Endothelial cell (in vitro differentiated cells): ENCODE data around the gene PAM16. TPM values are rescaled to one million over a fixed set of nuclear protein-coding genes. Genes with fewer than 3 reads are reported as not detected.
A peak's percentile ranks its signal among the peaks of the same experiment; 100 is the strongest.

Experiments used
- DNase-seq: peaks from one replicate; pipeline ENCODE4 v3.0.0; 2021; ENCODE audit warnings: low spot score
- H3K27ac Mint-ChIP-seq: one replicate; pipeline ENCODE4 v1.8.0; 2021; ENCODE audit warnings: mixed read lengths, inconsistent platforms; ENCODE audit not compliant: unreplicated experiment
- H3K27me3 Mint-ChIP-seq: one replicate; pipeline ENCODE4 v1.8.0; 2021; ENCODE audit warnings: mild to moderate bottlenecking, moderate library complexity, mixed read lengths, inconsistent platforms; ENCODE audit not compliant: unreplicated experiment
- H3K36me3 Mint-ChIP-seq: one replicate; pipeline ENCODE4 v1.8.0; 2021; ENCODE audit warnings: mild to moderate bottlenecking, low read depth, mixed read lengths, inconsistent platforms; ENCODE audit not compliant: unreplicated experiment
- H3K4me1 Mint-ChIP-seq: one replicate; pipeline ENCODE4 v1.8.0; 2021; ENCODE audit warnings: mild to moderate bottlenecking, mixed read lengths, inconsistent platforms; ENCODE audit not compliant: unreplicated experiment
- H3K4me3 Mint-ChIP-seq: one replicate; pipeline ENCODE4 v1.8.0; 2021; ENCODE audit warnings: mild to moderate bottlenecking, mixed read lengths, inconsistent platforms; ENCODE audit not compliant: unreplicated experiment
- H3K9me3 Mint-ChIP-seq: one replicate; pipeline ENCODE4 v1.8.0; 2021; ENCODE audit warnings: mixed read lengths, inconsistent platforms; ENCODE audit not compliant: unreplicated experiment
- total RNA-seq: library from RNA; stranded (reverse); fragmentation: NEBNext Ultra II Directional; extraction: Animal tissue kit (Norgen Biotek cat#: 25700); gene quantifications from one replicate; pipeline ENCODE4 v1.2.1, GENCODE V29; 2021; ENCODE audit not compliant: unreplicated experiment
- TF ChIP-seq, protein P1 (sequence below): fragments of 200-600 bp; sonication (generic); IDR thresholded peaks from one replicate; pipeline ENCODE4 v1.5.0; 2021; ENCODE audit warnings: antibody characterized with exemption; ENCODE audit not compliant: unreplicated experiment

Gene PAM16
- total RNA-seq, 1 donor from 2014 or later: 29.5 TPM

GRCh38 chr16:4358236-4358635, 7.1 kb upstream of the PAM16 start:
- Mint-ChIP-seq H3K9me3 (no peaks in the 10 kb centered on the region), H3K4me3 (no peak overlapping the region), H3K36me3 (peaks cover 10% of the 10 kb centered on the region), H3K27me3 (peaks cover 14% of the 10 kb centered on the region), H3K27ac (no peak overlapping the region), H3K4me1 (peaks cover 11% of the 10 kb centered on the region)
- no peak for DNase-seq
- TF ChIP-seq, protein P1, sequence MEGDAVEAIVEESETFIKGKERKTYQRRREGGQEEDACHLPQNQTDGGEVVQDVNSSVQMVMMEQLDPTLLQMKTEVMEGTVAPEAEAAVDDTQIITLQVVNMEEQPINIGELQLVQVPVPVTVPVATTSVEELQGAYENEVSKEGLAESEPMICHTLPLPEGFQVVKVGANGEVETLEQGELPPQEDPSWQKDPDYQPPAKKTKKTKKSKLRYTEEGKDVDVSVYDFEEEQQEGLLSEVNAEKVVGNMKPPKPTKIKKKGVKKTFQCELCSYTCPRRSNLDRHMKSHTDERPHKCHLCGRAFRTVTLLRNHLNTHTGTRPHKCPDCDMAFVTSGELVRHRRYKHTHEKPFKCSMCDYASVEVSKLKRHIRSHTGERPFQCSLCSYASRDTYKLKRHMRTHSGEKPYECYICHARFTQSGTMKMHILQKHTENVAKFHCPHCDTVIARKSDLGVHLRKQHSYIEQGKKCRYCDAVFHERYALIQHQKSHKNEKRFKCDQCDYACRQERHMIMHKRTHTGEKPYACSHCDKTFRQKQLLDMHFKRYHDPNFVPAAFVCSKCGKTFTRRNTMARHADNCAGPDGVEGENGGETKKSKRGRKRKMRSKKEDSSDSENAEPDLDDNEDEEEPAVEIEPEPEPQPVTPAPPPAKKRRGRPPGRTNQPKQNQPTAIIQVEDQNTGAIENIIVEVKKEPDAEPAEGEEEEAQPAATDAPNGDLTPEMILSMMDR: no peak

GRCh38 chr16:4356820-4357219, 5.7 kb upstream of the PAM16 start:
- H3K27me3 Mint-ChIP-seq: peaks cover 9% of the 10 kb centered on the region
- TF ChIP-seq, protein P1: no peak
- peaks cover 11% of the 10 kb centered on the region for H3K4me1 Mint-ChIP-seq
- H3K36me3 Mint-ChIP-seq: peaks cover 7% of the 10 kb centered on the region
- DNase-seq: no peak
- no peak overlapping the region for H3K27ac Mint-ChIP-seq
- no peaks in the 10 kb centered on the region for H3K9me3 Mint-ChIP-seq
- H3K4me3 Mint-ChIP-seq: no peak overlapping the region

- H3K4me3 Mint-ChIP-seq: peak overlapping the region; percentile 47
- peak overlapping the region; percentile 88 for H3K27ac Mint-ChIP-seq
- peaks cover 9% of the 10 kb centered on the region for H3K27me3 Mint-ChIP-seq
- H3K9me3 Mint-ChIP-seq: no peaks in the 10 kb centered on the region
- peaks cover 7% of the 10 kb centered on the region for H3K36me3 Mint-ChIP-seq
- TF ChIP-seq, protein P1: no peak
- no peak for DNase-seq
- peaks cover 15% of the 10 kb centered on the region for H3K4me1 Mint-ChIP-seq
Measured at GRCh38 chr16:4354512-4355409, 3.6 kb upstream of the PAM16 start.

DNA sequence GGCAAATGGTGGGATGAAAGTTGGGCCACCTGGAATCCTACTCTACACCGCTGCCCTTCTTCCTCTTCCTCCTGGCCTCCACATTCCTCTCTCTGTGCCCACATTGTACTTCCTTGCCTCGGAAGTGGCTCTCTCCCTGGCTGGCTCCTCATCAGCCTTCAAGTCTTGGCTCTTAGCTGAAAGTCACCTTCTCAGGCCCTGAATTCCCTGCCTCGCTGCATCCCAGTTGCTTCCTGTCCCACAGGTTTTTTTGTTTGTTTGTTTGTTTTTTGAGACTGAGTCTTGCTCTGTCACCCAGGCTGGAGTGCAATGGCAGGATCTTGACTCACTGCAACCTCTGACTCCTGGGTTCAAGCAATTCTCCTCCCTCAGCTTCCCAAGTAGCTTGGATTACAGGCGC, 2.6 kb upstream of the PAM16 start:
- Mint-ChIP-seq H3K4me1 (peaks cover 15% of the 10 kb centered on the region), H3K27ac (peak overlapping the region; percentile 88), H3K9me3 (no peaks in the 10 kb centered on the region), H3K36me3 (peaks cover 7% of the 10 kb centered on the region), H3K4me3 (peak overlapping the region; percentile 52), H3K27me3 (peaks cover 8% of the 10 kb centered on the region)
- TF ChIP-seq, protein P1: no peak
- no peak for DNase-seq

- no peak for DNase-seq
- Mint-ChIP-seq H3K36me3 (peaks cover 10% of the 10 kb centered on the region), H3K4me3 (no peak overlapping the region), H3K27ac (no peak overlapping the region), H3K27me3 (peaks cover 11% of the 10 kb centered on the region), H3K9me3 (no peaks in the 10 kb centered on the region), H3K4me1 (peaks cover 15% of the 10 kb centered on the region)
- TF ChIP-seq, protein P1: no peak
Measured at GRCh38 chr16:4352843-4353242, 1.7 kb upstream of the PAM16 start.
